GM19395 (cell line): ENCODE data around the gene LPAR2.
A peak's percentile ranks its signal among the peaks of the same experiment; 100 is the strongest.

Experiments used
- ATAC-seq: cut with Tn5 transposase; IDR thresholded peaks from one replicate; pipeline ENCODE4 v1.9.1; 2021; ENCODE audit warnings: mild to moderate bottlenecking, moderate library complexity; ENCODE audit not compliant: unreplicated experiment

LPAR2 gene

GRCh38 chr19:19654441-19654840, 26.4 kb upstream of the LPAR2 start:
- no peak for ATAC-seq

GRCh38 chr19:19653597-19654147, 25.7 kb upstream of the LPAR2 start:
- no peak for ATAC-seq

- ATAC-seq: no peak
Measured at GRCh38 chr19:19652482-19653295, 24.7 kb upstream of the LPAR2 start.

- no peak for ATAC-seq
Measured at GRCh38 chr19:19651076-19651475, 23.1 kb upstream of the LPAR2 start.

- ATAC-seq: no peak
Measured at GRCh38 chr19:19650331-19650730, 22.3 kb upstream of the LPAR2 start.

GRCh38 chr19:19649580-19649995, 21.6 kb upstream of the LPAR2 start:
- no peak for ATAC-seq

- no peak for ATAC-seq
Measured at GRCh38 chr19:19649155-19649554, 21.1 kb upstream of the LPAR2 start.

GRCh38 chr19:19647037-19647835, 19.2 kb upstream of the LPAR2 start:
- ATAC-seq: no peak

- ATAC-seq: no peak
Measured at GRCh38 chr19:19645233-19645870, 17.3 kb upstream of the LPAR2 start.

GRCh38 chr19:19644054-19644388, 16.0 kb upstream of the LPAR2 start:
- ATAC-seq: no peak

GRCh38 chr19:19643158-19644053, 15.4 kb upstream of the LPAR2 start, which contains the start of gene GMIP:
Gene GMIP, minus strand, starts transcription at chr19:19643657. Its CDS starts 128 bp downstream, at chr19:19643529.
- ATAC-seq: peak; percentile 77

- ATAC-seq: no peak
Measured at GRCh38 chr19:19642506-19643157, 14.6 kb upstream of the LPAR2 start.

GRCh38 chr19:19637523-19638251, 9.7 kb upstream of the LPAR2 start:
- no peak for ATAC-seq

- no peak for ATAC-seq
Measured at GRCh38 chr19:19637186-19637522, 9.1 kb upstream of the LPAR2 start.

GRCh38 chr19:19636573-19637185, 8.7 kb upstream of the LPAR2 start:
- no peak for ATAC-seq

GRCh38 chr19:19635313-19635702, 7.3 kb upstream of the LPAR2 start:
- ATAC-seq: no peak

GRCh38 chr19:19634516-19635312, 6.7 kb upstream of the LPAR2 start:
- ATAC-seq: no peak
